ENCODE results near the gene LRRC74A.
A peak's percentile ranks its signal among the peaks of the same experiment; 100 is the strongest.
"Not testable (repeated sequence)": the region's sequence is repeated elsewhere in the genome, so short reads cannot be mapped to it uniquely, and the experiment has no call there.

Gene LRRC74A

DNA sequence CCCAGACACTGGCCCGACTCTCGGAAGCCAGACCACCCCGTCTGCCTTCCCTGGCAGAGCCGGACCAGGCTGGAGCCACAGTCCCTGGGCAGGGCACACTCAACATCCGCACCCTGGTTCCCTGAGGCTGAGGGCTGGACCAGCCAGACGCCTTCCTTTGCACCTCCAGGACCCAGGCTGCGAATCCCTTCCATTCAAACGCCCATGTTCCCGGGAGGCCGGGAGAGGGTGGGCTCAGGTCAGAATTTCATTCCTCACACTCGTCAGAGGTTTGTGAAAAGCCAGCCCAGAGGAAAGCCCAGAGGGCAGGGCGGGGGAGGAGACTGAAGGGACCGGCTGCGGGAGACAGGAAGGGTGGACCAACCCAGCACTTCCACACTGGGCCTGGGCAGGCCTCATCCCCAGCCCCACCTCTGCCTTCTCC lies 58.7 kb downstream of the LRRC74A start:
- DNase-seq (ENCODE audit: low read depth in 1 of 2, low spot score in 1 of 2) = no peak

DNA sequence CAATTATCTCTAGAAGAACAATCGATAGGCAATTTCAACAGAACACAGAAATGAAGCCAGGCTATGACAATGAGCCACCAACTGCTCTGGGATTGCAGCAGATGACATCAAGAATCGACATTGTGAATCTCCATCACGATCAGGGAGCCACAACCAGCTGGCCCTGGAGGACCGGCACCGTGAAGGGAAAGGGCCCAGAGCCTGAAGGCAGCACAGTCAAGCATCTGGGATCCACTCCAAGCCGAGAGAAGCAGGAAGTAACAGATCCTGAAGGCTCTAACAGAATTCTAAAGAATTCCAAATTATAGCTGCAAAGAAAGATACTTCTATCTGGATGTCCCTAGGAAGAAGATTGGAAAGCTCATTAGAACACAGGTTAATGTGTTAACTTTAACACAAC lies 61.0 kb downstream of the LRRC74A start:
- no peak for DNase-seq (ENCODE audit: low read depth in 1 of 2, low spot score in 1 of 2)

DNA sequence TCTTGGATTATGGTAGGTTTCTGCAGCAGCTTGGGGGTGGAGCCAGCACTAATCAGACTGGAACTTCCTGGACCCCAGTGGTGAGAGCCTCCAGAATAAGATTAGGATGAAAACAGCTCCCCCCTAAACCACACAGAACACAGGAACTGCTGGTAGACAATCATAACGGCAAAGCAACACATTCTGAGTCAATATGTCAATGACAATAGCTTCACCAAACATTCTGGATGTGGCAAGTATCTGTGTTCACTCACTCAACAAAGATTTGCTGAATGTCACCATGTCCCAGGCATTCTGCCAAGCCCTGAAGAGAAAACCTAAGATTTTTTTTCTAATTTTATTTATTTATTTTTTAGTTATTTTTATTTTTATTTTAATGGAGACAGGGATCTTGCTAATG lies 65.2 kb downstream of the LRRC74A start:
- DNase-seq (ENCODE audit: low read depth in 1 of 2, low spot score in 1 of 2) = no peak

DNA sequence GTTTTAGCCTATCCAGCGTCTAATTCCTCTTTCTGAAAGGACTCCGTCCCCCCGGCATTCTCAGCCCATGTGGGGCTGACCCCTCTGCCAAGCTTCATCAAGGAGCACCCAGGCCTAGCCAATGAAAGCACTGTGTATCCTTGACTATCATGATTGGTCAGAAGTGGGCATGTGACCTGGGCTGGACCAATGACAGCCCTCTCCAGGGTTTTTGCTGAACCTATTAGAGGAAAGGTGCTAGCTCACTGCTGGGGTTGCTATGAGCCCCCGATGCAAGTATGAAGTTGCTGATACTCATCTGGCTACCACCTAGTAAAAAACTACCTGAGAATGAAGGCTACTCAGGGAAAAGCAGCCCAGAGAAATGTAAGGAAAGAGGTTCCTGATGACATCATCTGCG lies 68.1 kb downstream of the LRRC74A start:
- no peak for DNase-seq (ENCODE audit: low read depth in 1 of 2, low spot score in 1 of 2)

DNA sequence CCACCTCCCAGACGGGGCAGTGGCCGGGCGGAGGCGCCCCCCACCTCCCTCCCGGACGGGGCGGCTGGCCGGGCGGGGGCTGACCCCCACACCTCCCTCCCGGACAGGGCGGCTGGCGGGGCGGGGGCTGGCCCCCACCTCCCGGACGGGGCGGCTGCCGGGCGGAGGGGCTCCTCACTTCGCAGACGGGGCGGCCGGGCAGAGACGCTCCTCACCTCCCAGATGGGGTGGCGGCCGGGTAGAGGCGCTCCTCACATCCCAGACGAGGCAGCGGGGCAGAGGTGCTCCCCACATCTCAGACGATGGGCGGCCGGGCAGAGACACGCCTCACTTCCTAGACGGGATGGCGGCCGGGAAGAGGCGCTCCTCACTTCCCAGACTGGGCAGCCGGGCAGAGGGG lies 71.8 kb downstream of the LRRC74A start:
- not testable (repeated sequence) for DNase-seq (ENCODE audit: low read depth in 1 of 2, low spot score in 1 of 2)

DNA sequence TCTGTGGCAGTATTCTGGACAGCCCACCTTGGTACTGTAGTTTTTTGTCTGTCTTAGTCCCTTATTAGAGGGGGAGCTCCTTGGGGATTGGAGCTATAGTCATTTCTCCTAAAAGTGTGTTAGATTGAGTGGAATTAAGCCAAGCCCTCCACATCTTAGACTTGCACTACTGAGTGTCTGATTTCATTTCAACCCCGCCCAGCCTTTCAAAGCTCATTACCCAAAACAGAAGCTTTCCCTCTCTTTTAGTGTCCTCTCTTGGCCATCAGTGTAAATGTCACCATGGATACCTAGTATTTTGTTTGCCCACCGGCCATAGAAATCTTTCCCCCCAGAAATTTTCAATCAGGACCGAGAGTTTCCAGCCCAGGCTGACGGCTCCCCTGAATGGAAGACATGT lies 74.5 kb downstream of the LRRC74A start:
- DNase-seq (ENCODE audit: low read depth in 1 of 2, low spot score in 1 of 2) = no peak

DNA sequence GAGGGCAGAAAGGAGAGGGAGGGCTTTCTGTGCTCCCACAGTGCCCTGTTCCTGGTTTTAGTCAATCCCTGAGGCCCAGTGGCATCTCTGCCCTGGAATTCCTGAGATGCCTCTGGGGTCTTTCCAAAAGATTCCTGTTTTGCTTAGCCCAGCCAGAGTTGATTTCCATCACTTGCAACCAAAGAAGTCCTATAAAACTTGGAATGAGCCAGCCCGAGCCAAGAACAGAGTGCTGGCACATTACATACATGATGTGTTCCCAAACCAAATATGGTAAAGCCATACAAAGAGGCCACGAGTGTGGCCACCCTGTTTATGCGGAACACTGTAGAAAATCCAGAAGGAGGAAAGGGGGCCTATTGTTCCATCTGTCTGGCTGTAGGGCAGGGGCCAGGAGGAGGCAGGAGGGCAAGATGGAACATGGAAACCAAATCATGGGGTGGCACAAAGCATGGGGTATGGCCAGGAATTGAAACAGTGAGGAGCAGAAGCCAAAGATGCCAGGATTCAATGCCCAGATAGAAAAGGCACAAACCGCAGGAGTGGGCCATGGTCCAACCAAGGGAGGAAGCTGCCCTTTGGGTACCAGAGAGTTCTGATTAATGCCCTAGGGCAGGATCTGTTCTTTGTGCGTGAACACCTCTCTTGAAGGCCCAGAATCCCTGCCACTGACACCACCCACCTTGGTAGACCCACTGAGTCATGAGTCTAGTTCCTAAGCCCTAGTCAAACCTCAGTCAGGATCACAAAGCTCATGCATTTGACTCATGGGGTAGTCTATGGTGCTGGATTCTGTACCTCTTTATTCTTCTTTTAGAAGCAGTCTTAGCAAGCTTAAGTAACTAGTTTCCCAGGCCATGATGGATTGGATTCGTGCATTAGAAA lies 75.2 kb downstream of the LRRC74A start:
- no peak for DNase-seq (ENCODE audit: low read depth in 1 of 2, low spot score in 1 of 2)

DNA sequence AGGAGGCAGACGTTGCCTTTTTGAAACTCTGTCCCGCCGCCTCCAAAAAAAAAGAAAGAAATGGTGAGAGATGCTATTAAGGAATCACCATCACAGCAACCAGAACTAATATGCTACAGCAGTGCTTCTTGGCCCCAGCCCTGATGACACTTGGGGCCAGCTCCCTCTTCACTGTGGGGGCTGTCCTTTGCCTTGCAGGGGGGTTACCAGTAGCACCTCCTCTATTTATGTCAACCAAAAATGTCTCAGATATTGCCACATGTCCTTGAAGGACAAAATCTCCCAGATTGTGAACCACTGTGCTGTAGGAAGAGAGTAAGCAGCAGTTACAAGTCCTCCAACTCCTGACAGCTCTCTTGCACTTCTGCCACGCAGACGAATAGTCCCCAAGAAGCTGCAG lies 76.4 kb downstream of the LRRC74A start:
- no peak for DNase-seq (ENCODE audit: low read depth in 1 of 2, low spot score in 1 of 2)

DNA sequence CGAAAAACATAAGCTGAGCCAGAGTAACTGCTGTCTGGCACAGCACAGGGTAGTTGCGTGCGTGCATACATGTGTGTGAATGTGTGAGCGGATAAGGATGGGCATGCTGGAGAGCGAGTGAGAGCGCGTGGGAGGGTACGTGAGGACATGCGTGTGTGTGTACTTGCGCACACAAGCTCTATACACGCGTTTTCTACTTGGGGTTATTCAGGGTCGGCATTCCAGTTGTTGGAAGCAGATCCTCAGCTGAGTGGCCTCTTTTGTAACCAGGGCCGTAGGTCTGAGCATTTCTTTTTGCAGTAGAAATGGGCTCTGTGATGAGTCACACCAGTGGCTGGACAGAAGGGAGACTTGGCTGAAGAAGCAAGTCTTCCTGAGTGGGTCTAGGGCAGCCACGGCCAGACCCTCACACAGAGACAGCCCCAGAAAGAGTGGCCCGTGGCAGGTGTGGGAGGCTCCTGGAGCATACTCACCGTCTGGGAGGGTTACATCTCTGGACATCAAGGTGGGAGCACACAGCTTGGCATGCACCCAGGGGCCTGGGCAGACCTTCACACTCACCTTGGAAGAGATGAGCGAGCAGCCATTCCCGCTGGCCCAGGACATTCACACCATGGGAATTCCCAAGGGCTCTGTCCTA lies 78.0 kb downstream of the LRRC74A start:
- DNase-seq (ENCODE audit: low read depth in 1 of 2, low spot score in 1 of 2) = no peak

DNA sequence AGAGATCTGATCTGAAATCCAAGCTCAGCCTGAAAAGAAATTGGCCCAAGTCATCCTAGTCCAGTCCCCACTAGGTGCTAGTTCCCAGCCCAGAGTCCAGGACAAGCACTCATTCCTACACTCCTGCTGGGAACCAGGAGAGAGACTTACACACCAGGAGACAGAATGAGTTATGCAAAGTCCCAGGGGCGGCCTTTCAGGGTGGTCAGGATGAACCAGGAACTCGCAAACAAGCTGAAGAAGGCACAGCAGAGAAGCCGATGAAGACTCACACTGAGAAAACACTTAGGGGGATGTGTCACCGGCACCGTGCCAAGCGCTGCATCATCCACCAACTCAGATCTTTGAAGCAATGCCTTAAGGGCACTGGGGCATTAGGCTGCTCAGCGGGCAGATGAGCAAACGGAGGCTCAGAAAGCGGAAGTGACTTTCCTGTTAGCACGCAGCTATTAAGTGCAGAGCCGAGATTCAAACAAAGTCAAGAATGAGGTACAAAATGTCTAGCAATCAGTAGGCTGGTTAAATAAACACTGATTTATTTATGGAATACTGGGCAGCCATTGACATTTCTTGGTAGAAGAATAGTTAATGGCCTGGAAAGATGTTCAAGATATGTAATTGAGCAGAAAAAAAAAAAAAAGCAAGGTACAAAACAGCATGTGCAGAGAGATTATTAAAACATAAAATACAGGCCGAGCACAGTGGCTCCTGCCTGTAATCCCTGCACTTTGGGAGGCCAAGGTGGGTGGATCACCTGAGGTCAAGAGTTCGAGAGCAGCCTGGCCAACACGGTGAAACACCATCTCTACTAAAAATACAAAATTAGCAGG lies 78.7 kb downstream of the LRRC74A start:
- DNase-seq (ENCODE audit: low read depth in 1 of 2, low spot score in 1 of 2) = peak; percentile 56

DNA sequence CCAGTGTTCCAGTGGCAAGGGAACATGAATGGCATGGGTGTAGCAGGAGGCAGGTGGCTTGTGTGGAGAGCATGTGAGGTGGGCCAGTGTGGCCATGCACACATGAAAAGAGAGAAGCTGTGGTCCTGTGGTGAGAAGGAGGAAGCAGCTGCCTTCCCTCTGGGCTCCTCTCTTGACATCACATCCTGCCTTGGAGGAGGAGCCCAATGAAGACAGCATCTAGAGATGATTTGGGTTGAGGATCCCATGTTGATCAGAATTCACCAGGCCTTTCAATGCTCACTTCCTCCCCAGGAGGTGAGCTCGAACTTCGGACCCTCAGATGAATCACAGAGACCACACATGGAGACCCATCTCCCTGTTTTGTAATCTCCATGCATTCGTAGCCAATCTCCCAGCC lies 82.6 kb downstream of the LRRC74A start:
- no peak for DNase-seq (ENCODE audit: low read depth in 1 of 2, low spot score in 1 of 2)

DNA sequence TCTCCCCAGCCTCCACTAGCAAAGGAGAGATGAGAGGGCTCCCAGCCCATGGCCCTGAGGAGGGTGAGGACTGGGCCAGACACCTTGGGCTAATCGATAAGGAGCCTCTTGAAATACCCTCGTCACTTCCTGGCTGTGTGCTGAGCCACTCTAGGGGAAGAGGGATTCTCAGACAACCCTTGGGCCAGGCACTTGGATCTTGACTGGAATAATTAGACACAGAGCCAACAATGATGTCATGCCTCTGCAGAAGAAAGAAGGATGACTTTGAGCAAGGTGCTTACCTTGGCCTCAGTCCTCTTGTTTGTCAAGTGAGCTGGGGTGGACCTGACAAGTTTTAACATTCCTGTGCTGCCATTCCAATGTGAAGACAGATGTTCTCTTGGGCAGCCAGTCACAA lies 83.1 kb downstream of the LRRC74A start:
- DNase-seq (ENCODE audit: low read depth in 1 of 2, low spot score in 1 of 2) = no peak

DNA sequence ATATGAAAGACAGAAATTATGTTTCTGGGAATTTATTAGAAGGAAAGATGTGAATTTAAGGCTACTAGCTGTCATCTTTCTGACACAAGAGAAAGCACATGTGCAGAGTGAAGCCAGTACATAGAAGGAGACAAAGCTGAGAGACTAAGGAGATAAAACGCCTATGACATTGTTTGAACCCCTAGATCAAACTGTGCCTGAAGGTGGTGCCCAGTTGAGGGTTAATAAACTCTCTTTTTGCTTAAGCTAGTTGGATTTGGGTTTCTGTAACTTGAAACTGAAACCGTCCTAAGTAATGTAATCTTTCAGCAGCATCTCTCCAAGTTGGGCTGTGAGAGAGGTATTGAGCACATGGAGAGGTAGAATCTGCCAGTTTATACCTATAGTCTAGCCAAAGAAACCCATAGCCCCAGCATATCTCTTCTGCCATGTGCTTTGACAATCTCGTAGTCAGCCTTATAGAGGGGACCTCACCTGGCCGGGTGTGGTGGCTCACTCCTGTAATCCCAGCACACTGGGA lies 84.2 kb downstream of the LRRC74A start:
- DNase-seq (ENCODE audit: low read depth in 1 of 2, low spot score in 1 of 2) = no peak

DNA sequence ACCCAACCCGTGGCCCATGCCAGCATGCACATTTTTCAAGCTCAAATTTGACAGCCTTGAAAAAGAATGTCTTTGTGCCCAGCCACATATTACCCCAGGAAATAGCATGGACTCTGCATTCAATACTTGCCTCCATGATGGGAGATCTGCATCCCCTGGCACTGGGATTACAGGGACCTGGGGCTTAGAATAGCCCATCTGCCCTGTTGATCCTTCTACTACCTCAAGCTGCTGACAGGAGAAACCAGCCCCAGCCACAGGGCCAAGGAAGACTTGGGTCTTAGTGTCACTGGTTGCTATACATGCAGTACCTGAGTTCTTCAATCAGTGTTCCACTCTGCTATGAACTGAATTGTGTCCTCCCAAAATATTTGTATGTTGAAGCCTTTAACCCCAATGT lies 85.3 kb downstream of the LRRC74A start:
- DNase-seq (ENCODE audit: low read depth in 1 of 2, low spot score in 1 of 2) = no peak

DNA sequence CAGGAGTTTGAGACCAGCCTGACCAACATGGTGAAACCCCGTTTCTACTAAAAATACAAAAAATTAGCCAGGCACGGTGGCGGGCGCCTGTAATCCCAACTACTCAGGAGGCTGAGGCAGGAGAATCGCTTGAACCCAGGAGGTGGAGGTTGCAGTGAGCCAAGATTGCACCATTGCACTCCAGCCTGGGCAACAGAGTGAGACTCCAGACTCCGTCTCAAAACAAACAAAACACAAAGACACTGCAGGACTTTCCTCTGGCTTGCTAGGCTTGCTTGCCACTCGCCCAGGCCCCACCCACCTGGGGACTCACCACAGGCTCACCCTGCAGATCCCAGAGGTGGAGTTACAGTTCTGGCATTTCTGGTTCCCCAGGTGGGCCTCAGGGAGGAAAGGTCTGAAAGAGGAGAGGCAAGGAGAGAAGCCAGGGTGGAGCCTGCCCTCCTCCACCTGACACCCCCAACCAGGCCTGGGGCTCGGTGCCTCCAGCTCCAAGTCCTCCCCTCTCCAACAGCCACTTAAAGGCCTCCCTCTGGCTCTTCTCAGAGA lies 88.4 kb downstream of the LRRC74A start:
- DNase-seq (ENCODE audit: low read depth in 1 of 2, low spot score in 1 of 2) = not testable (repeated sequence)

DNA sequence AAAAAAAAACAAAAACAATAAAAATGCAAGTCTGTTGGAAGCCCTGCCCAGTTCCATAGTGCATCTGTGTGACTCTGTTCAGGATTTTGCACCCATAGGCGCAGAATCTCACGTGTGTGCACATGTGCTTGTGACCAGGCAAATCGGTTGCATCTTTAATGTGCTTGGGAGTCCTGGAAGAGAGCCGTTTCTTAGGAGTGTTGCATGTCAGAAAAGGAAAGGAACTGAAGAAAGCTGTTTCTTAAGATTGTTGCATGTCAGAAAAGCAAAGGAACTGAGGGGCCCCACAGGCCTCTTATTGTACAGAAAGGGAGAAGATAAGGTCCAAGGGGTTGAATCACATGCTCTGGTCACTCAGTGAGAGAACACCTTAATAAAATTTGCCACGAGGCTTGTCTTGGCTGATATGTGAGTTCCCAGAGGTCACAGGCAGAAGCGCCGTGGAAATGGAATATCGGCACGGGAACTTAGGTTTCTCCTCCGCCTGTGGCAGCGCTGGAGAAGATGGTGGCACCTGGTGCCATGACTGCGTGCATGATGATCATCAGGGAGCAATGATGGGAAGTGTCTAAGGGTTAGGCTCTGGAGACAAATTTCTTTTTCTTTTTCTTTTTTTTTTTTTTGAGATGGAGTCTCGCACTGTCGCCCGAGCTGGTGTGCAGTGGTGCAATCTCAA lies 90.0 kb downstream of the LRRC74A start:
- no peak for DNase-seq (ENCODE audit: low read depth in 1 of 2, low spot score in 1 of 2)

DNA sequence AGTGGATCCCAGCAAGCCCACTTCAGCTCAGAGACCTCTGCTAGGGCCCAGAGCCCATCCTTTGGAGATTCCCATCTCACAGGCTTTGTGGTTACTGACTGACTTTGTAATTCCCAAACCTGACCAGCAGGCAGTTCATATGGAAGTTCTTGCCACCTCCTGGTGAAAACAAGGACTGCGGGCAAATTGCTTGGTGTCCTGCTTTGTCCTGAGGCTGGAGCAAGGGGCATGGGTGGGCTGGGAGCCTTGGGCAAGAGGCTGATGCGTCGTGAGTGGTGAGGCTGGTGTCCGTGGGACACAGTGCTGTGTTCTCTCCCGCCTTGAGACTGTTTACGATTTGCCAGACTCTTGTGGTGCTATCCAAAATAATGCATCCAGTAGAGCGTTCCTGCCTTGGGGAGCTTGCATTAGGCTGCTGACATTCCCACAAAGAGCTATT lies 91.0 kb downstream of the LRRC74A start:
- no peak for DNase-seq (ENCODE audit: low read depth in 1 of 2, low spot score in 1 of 2)

DNA sequence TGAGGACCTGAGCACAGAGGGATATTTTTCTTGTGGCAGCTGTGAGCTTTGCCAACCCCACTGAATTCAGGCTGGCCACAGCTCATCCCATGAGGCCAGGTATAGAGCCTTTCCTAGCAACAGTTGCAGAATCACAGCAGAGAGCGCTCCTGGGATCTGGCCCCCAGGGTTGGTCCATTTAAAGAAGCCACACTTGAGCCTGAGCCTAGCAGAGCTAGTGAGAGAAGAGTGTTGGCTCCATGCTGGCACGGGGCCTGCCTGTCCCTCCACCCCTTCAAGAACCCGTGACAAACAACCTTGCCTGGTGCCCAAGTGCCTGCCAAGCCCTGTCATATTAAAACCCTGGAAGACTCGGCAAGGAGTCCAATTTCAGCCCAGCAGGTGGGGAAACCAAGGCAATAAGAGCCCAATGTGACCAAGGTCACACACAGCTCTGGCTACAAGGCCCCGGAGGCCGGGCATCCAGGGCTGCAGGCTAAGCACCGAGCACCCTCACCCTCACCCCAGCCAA lies 91.6 kb downstream of the LRRC74A start:
- DNase-seq (ENCODE audit: low read depth in 1 of 2, low spot score in 1 of 2) = no peak

DNA sequence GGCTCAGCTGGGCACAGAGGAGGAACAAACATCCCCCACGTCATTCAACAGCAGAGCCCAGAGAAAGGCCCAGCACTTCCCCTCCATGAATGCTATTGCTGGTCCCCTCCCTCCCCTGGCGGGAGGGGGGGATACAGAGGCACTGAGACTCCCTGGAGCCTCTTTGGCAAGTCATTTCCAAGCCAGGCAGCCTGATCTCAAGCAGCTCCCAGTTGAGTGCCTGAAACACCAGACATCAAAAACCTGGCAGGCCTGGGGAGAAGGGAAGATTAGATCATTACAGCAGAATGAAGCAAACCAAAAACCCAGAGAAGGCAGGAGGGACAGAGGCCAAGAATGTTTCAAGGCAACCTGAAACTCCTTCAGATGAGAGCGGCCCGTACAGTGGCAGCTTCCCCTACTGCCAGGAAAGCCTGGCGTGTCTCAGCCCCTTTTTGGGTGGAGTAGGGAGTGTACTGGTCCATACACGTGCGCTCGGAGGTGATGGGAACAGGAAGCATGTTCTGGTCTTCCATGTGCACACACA lies 92.1 kb downstream of the LRRC74A start:
- no peak for DNase-seq (ENCODE audit: low read depth in 1 of 2, low spot score in 1 of 2)

DNA sequence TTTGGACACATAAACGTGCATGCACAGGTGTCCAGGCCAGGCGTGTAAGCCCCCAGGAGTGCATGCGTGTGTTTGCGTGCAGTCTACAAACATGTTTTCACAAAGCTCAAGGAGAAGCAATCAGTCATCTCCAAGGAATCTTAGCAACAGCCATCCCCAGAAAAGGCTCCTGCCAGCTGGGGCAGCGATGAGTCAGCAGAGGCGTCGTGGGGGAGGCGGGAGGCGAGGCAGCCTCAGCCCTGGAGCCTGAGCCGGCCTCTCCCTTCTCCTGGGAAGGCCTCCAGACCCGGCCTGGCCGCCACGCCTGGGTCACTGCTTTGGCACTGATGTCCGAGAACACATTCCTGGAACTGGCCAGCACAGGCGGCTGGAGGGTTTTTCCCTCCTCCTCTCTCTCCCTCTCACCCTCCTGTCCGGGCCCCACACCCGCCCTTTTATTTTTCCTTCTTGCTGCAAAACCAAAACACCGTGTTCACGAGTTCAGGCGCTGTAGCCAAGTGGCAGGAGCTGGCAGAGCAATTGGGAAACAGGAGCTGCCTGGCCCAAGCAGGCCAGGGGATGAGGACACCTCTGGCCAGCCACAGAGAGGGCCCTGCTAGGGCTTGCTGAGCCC lies 92.7 kb downstream of the LRRC74A start:
- no peak for DNase-seq (ENCODE audit: low read depth in 1 of 2, low spot score in 1 of 2)

All from activated T-helper 1 cell treated with anti-CD3 and anti-CD28 coated beads, Interleukin-2, amount 50 U/mL, for 16 hours (primary cell).